GM08714 (cell line): ENCODE data around the gene FAM200A.

ENCODE experiments used
- H3K4me3 ChIP-seq: fragments of 200-500 bp; sonication (Bioruptor generic); 2 replicates; pipeline ENCODE4 v1.5.1; 2014; ENCODE audit warnings: mild to moderate bottlenecking, low read length, inconsistent platforms
- ZNF274 ChIP-seq: IDR thresholded peaks from 2 replicates; pipeline ENCODE4 v1.6.1; 2012; ENCODE audit warnings: mild to moderate bottlenecking, low read depth, low read length

FAM200A gene

DNA sequence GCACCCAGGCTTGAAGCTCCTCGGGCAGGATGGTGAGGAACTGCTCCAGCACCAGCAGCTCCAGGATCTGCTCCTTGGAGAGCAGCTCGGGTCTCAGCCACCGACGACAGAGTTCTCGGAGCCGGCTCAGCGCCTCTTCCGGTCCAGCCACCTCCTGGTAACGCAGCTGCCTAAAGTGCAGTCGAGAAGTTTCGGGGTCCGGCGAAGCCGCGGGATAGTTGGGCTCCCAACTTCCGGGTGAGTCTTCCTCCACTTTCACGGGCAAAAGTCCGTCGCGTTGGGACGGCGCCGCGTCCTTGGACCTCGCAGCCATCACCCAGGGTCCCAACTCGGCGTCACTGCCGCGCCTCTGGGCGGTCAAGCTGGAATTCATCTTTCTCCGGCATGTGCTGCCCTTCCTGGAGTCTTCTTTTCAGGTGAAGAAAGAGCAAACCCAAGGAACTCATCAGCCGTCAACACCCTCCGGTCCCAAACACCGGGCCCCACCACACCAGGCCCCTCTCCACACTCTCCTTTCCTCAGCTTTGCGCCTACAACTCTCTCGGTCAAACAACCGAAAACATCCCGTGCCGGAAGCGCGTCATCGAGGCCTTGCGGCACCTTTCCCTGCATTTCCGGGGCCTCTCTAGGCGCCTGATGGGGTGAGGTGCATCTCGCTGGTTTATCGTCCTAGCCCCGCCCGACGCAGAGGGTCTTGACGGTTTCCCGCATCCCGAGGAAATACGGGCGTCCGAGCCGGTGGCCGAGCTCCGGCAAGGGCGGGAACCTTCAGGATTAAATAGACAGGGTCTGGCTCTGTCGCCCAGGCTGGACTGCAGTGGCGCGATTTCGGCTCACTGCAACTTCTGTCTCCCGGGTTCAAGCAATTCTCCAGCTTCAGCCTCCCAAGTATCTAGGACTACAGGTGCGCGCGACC lies 51.9 kb downstream of the FAM200A start, which contains the start of gene ZNF394:
Gene ZNF394 (minus strand): TSS at position 561 of the 916 bp plus-strand sequence. CDS start 188 bp downstream, at position 373.
- H3K4me3 ChIP-seq = peak within 1 kb of the TSS; percentile 94
- TF ChIP-seq ZNF274 = no peak

DNA sequence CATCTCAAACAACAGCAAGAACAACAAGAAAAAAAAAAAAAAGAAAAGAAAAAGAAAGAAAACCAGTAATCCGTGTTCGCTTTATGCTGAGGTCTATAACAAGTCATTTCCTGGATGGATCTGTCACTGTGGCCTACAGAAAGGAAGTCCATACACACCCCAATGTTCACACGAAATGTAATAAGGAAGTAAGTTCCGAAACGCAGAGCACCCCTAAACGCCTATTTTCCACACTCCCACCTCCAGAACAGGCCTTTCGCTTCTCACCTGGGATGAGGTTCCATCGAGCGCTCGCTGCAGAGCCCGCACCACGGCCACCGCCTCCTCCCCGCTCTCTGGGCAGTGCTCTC lies 52.6 kb downstream of the FAM200A start:
- TF ChIP-seq ZNF274 = no peak
- peak overlapping the region; percentile 94 for H3K4me3 ChIP-seq

DNA sequence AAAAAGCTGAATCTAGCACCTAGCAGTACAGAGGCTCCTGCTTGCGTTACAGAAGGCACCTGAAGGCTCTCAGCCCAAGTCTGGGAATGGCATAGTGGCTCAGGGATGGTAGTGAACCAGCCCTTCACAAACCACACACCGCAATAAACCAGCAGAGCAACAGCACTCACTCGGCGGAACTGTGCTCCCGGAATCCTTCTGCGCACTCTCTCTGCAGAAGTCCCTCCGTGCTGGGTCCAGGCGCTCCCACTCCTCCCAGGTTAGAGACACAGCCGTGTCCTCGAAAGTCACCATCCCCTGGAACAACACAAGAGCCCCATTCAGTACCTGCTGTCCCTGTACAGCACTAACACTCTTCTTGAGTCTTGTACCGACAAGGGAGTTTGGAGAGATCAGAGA lies 53.4 kb downstream of the FAM200A start:
- no peak for TF ChIP-seq ZNF274
- peak overlapping the region; percentile 94 for H3K4me3 ChIP-seq

DNA sequence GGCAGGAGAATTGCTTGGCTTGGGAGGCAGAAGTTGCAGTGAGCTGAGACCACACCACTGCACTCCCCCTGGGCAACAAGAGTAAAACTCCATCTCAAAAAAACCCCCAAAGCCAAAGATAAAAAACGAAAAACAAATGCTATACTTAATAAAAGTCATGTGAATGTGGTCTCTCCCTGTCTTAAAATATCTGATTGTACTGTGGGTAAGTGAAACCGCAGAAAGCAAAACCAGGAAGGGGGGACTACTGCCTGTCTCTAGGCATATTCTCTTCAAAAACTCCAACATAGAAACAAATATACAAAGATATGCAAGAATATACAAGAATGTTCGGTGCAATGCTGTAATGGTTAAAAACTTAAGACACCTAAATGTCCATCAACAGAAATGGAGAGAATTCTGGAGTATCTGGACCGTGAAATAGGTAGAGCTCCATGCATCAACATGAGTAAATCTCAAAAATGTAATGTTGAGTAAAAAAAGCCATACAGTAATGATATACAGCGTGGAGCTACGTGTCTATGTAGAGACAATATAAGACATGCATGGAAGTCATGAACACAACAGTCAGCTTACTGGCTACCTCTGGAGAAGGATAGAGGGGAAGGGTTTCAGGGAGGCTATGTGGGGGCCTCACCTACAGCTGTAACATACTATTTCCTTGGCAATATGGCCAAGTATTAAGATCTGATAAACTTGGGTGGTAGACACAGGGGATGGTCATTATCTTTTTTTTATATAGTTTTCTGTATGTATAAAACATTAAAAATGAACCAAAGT lies 54.0 kb downstream of the FAM200A start:
- TF ChIP-seq ZNF274 = no peak
- peak overlapping the region; percentile 94 for H3K4me3 ChIP-seq
